HCT116 (cell line): ENCODE data around the gene AGTR1. TPM values are rescaled to one million over a fixed set of nuclear protein-coding genes. Genes with fewer than 3 reads are reported as not detected.
"Not testable (repeated sequence)": the region's sequence is repeated elsewhere in the genome, so short reads cannot be mapped to it uniquely, and the experiment has no call there.

Experiments used
- ATAC-seq: fragments of 200-7000 bp; cut with Tn5 transposase; 2 replicates; pipeline ENCODE4 v1.9.1; 2020; ENCODE audit warnings: mild to moderate bottlenecking, moderate library complexity
- BruUV-seq: library from RNA; stranded (reverse); fragments of 400-500 nt; replicated peaks from 2 replicates; lab custom pipeline; 2021; lab: Mats Ljungman, UMichigan
- CTCF ChIA-PET: fragments of 300-600 bp; sonication (Branson Sonifier 250); formaldehyde crosslinking; loops from one replicate; lab custom pipeline; 2021; ENCODE audit warnings: antibody characterized with exemption; lab: Charles Lee
- POLR2A ChIA-PET: fragments of 300-600, 350-600 bp; sonication (Branson Sonifier 250); formaldehyde crosslinking; loops from one replicate; lab custom pipeline; 2021; ENCODE audit warnings: antibody characterized with exemption; lab: Charles Lee
- RAD21 ChIA-PET, 2 experiments: fragments of 300-600 bp; sonication (Branson Sonifier 250); formaldehyde crosslinking; loops; one replicate each; lab custom pipeline; 2023; ENCODE audit warnings: low total read pairs in 2 of 2; ENCODE audit not compliant: uncharacterized antibody in 2 of 2, unreplicated experiment in 2 of 2, low non-redundant PET in 1 of 2; lab: Charles Lee
- DNase-seq: peaks from one replicate; pipeline ENCODE4 v3.0.0-alpha.2; 2010; ENCODE audit warnings: low read depth, low spot score
- H2AFZ ChIP-seq: fragments of 200-600 bp; shearing (Covaris generic), sonication (generic); 2 replicates; pipeline ENCODE4 v1.6.1; 2017; ENCODE audit warnings: low read depth, mixed run types, mixed read lengths, antibody characterized with exemption, low read length; ENCODE audit not compliant: poor library complexity, severe bottlenecking
- H3K27ac ChIP-seq: 2 replicates; pipeline ENCODE4 v1.5.1; 2012; ENCODE audit warnings: low read depth, low read length
- H3K27me3 ChIP-seq: fragments of 200-600 bp; sonication (generic); 2 replicates; pipeline ENCODE4 v1.6.1; 2016; ENCODE audit warnings: mixed run types, low read length, mixed read lengths; ENCODE audit not compliant: insufficient read depth
- H3K36me3 ChIP-seq, 2 experiments: fragments of 200-500 bp in 1 of 2; fragments of 200-600 bp in 1 of 2; sonication (Bioruptor generic) in 1 of 2; sonication (generic) in 1 of 2; 2 replicates each; pipeline versions ENCODE4 v1.5.1 to v1.6.1; 2014 to 2016; ENCODE audit warnings: low read length in 2 of 2, inconsistent platforms in 1 of 2, mixed read lengths in 1 of 2, mixed run types in 1 of 2; ENCODE audit not compliant: insufficient read depth in 2 of 2, control insufficient read depth in 1 of 2
- H3K4me1 ChIP-seq, 2 experiments: fragments of 200-600 bp in 1 of 2; sonication (generic) in 1 of 2; 2 replicates each; pipeline versions ENCODE4 v1.5.1 to v1.6.1; 2012 to 2017; ENCODE audit warnings: low read length in 2 of 2, inconsistent platforms in 1 of 2, mild to moderate bottlenecking in 1 of 2, mixed read lengths in 1 of 2, mixed run types in 1 of 2, moderate library complexity in 1 of 2; ENCODE audit not compliant: insufficient read depth in 2 of 2, control insufficient read depth in 1 of 2
- H3K4me2 ChIP-seq: fragments of 200-600 bp; sonication (generic); 2 replicates; pipeline ENCODE4 v1.6.1; 2017; ENCODE audit warnings: mixed run types, low read length, mixed read lengths
- H3K4me3 ChIP-seq, 2 experiments: fragments of 200-600 bp in 1 of 2; sonication (generic) in 1 of 2; replicated peaks in 1 of 2; 2 replicates each; pipeline ENCODE4 v1.5.1; 2011 to 2016; ENCODE audit warnings: low read length in 2 of 2, control low read depth in 1 of 2, low read depth in 1 of 2, mild to moderate bottlenecking in 1 of 2, mixed read lengths in 1 of 2, mixed run types in 1 of 2
- H3K79me2 ChIP-seq: fragments of 200-600 bp; sonication (generic); 2 replicates; pipeline ENCODE4 v1.6.1; 2017; ENCODE audit warnings: mild to moderate bottlenecking, mixed run types, low read length, moderate library complexity, mixed read lengths; ENCODE audit not compliant: insufficient read depth
- H3K9ac ChIP-seq: fragments of 200-600 bp; sonication (generic); 2 replicates; pipeline ENCODE4 v1.6.1; 2016; ENCODE audit warnings: low read length, mixed read lengths
- H3K9me2 ChIP-seq: fragments of 200-600 bp; sonication (generic), shearing (Covaris generic); 2 replicates; pipeline ENCODE4 v1.6.1; 2017; ENCODE audit warnings: mixed run types, mild to moderate bottlenecking, moderate library complexity; ENCODE audit not compliant: insufficient read depth
- H3K9me3 ChIP-seq, 2 experiments: fragments of 200-500 bp in 1 of 2; fragments of 200-600 bp in 1 of 2; sonication (Bioruptor generic) in 1 of 2; sonication (generic) in 1 of 2; 2 replicates each; pipeline ENCODE4 v1.6.1; 2014 to 2017; ENCODE audit warnings: low read length in 2 of 2, mixed read lengths in 2 of 2, inconsistent platforms in 1 of 2, low read depth in 1 of 2, mild to moderate bottlenecking in 1 of 2, mixed run types in 1 of 2, moderate library complexity in 1 of 2; ENCODE audit not compliant: control insufficient read depth in 1 of 2, insufficient read depth in 1 of 2
- H4K20me1 ChIP-seq: fragments of 200-600 bp; sonication (generic), shearing (Covaris generic); 2 replicates; pipeline ENCODE4 v1.6.1; 2017; ENCODE audit warnings: mixed run types, mild to moderate bottlenecking, moderate library complexity; ENCODE audit not compliant: insufficient read depth
- CBX3 ChIP-seq: IDR thresholded peaks from 2 replicates; pipeline ENCODE4 v1.6.1; 2012; ENCODE audit warnings: low read depth
- intact Hi-C: fragments of 100-400 bp; cut with micrococcal nuclease; formaldehyde crosslinking; loops from 2 replicates; pipeline ENCODE4 v1.10.0; 2022
- total RNA-seq: library from RNA; stranded (reverse); gene quantifications from one replicate; pipeline ENCODE4 v1.2.1, GENCODE V29; 2021; ENCODE audit not compliant: unreplicated experiment

The AGTR1 gene
- total RNA-seq, 1 experiment from 2014 or later, result not detected

- H3K9ac ChIP-seq, result no peak overlapping the region
- no peaks in the 10 kb centered on the region for H4K20me1 ChIP-seq
- no peak overlapping the region for H3K27ac ChIP-seq
- H3K4me2 ChIP-seq, result no peak overlapping the region
- H3K27me3 ChIP-seq, result no peaks in the 10 kb centered on the region
- no peak overlapping the region for H3K4me3 ChIP-seq
- H3K36me3 ChIP-seq, result no peaks in the 10 kb centered on the region
- ChIA-PET RAD21 (no interaction called here), CTCF (no interaction called here), POLR2A (no interaction called here)
- H2AFZ ChIP-seq, result no peak overlapping the region
- BruUV-seq, result no TSS peak
- no peaks in the 10 kb centered on the region for H3K79me2 ChIP-seq
- no peak for ATAC-seq
- intact Hi-C loops, result no loop called here
- TF ChIP-seq CBX3, result no peak
- TF ChIP-seq, all 23 proteins: peak for 0
- DNase-seq, result no peak
- Histone ChIP-seq H3K4me1 (no peaks in the 10 kb centered on the region), H3K9me2 (no peaks in the 10 kb centered on the region), H3K9me3 (no peaks in the 10 kb centered on the region)
Measured at GRCh38 chr3:148778926-148779325, 81.2 kb downstream of the AGTR1 start.

- CTCF ChIA-PET, POLR2A ChIA-PET, H3K9me3 ChIP-seq, H3K9me2 ChIP-seq, BruUV-seq, RAD21 ChIA-PET, intact Hi-C loops, DNase-seq, H3K27me3 ChIP-seq, ATAC-seq, H3K4me2 ChIP-seq, H3K4me3 ChIP-seq, H2AFZ ChIP-seq, H3K27ac ChIP-seq, H3K4me1 ChIP-seq, H3K9ac ChIP-seq, H3K79me2 ChIP-seq, H3K36me3 ChIP-seq, H4K20me1 ChIP-seq: not testable (repeated sequence)
Measured at GRCh38 chr3:148785026-148785425, 87.3 kb downstream of the AGTR1 start.

- H2AFZ ChIP-seq, H3K27me3 ChIP-seq, RAD21 ChIA-PET, H4K20me1 ChIP-seq, H3K4me1 ChIP-seq, H3K36me3 ChIP-seq, H3K79me2 ChIP-seq, H3K9me3 ChIP-seq, CTCF ChIA-PET, BruUV-seq, H3K27ac ChIP-seq, H3K9ac ChIP-seq, H3K9me2 ChIP-seq, intact Hi-C loops, DNase-seq, ATAC-seq, H3K4me3 ChIP-seq, H3K4me2 ChIP-seq, POLR2A ChIA-PET: not testable (repeated sequence)
Measured at GRCh38 chr3:148786159-148786558, 88.5 kb downstream of the AGTR1 start.
